Cerebellar nuclear complex (tissue), 1 donor: ENCODE measurements around the gene RFTN1.

Source experiments
- DNase-seq, 2 experiments: peaks; one replicate each; lab custom pipeline; 2025; lab: John Stamatoyannopoulos, UW

Gene RFTN1

GRCh38 chr3:16464511-16465148 is 48.9 kb downstream of the RFTN1 start:
- DNase-seq: no peak

- no peak for DNase-seq
Observed at GRCh38 chr3:16463914-16464313, 49.6 kb downstream of the RFTN1 start.

GRCh38 chr3:16463119-16463518 is 50.4 kb downstream of the RFTN1 start:
- no peak for DNase-seq

GRCh38 chr3:16462679-16463078 is 50.8 kb downstream of the RFTN1 start:
- no peak for DNase-seq

GRCh38 chr3:16461463-16462245 is 51.8 kb downstream of the RFTN1 start:
- DNase-seq: no peak

GRCh38 chr3:16460886-16461285 is 52.6 kb downstream of the RFTN1 start:
- no peak for DNase-seq

GRCh38 chr3:16460273-16460672 is 53.2 kb downstream of the RFTN1 start:
- DNase-seq: no peak

- DNase-seq: no peak
Observed at GRCh38 chr3:16456784-16457415, 56.6 kb downstream of the RFTN1 start.

GRCh38 chr3:16455966-16456365 is 57.5 kb downstream of the RFTN1 start:
- no peak for DNase-seq

GRCh38 chr3:16455001-16455400 is 58.5 kb downstream of the RFTN1 start:
- DNase-seq: no peak

- no peak for DNase-seq
Observed at GRCh38 chr3:16452261-16452660, 61.2 kb downstream of the RFTN1 start.

- DNase-seq: no peak
Observed at GRCh38 chr3:16449369-16449768, 64.1 kb downstream of the RFTN1 start.

GRCh38 chr3:16448639-16449070 is 64.8 kb downstream of the RFTN1 start:
- no peak for DNase-seq

- no peak for DNase-seq
Observed at GRCh38 chr3:16447135-16447534, 66.4 kb downstream of the RFTN1 start.

GRCh38 chr3:16444344-16444743 is 69.2 kb downstream of the RFTN1 start:
- DNase-seq: no peak

GRCh38 chr3:16442730-16443129 is 70.8 kb downstream of the RFTN1 start:
- DNase-seq: no peak

GRCh38 chr3:16441371-16441875 is 72.1 kb downstream of the RFTN1 start:
- DNase-seq: no peak

- no peak for DNase-seq
Observed at GRCh38 chr3:16439848-16440708, 73.4 kb downstream of the RFTN1 start.

GRCh38 chr3:16439163-16439847 is 74.2 kb downstream of the RFTN1 start:
- DNase-seq: no peak

- DNase-seq: no peak
Observed at GRCh38 chr3:16437640-16438039, 75.9 kb downstream of the RFTN1 start.

GRCh38 chr3:16433701-16434151 is 79.8 kb downstream of the RFTN1 start:
- no peak for DNase-seq
